GM21390 (cell line): Measurements from ENCODE around the gene DALRD3.

Experiments
- ATAC-seq: cut with Tn5 transposase; IDR thresholded peaks from one replicate; pipeline ENCODE4 v1.9.1; 2021; ENCODE audit not compliant: unreplicated experiment

The DALRD3 gene

GRCh38 chr3:48982686-48983085 lies 35.7 kb downstream of the DALRD3 start:
- no peak for ATAC-seq

- ATAC-seq, result no peak
These were observed 36.4 kb downstream of the DALRD3 start for GRCh38 chr3:48982016-48982415.

DNA sequence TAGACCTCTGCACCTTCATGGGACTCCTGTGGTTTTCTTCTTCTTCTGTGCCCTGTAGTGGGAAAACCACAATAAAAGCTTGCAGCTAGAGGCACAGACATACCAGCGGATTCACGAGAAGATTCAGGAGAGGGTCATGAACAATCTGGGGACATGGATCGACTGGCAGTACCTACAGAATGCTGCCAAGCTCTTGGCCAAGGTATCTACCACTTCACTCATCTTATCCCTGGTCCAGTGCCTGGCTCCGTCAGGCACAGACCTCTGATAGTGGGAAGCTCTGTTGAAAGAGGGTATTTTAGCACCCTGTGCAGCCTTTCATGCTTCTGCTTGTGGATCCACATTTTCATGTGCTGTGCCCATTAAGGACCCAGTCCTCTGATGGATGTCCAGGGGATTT lies 38.1 kb downstream of the DALRD3 start:
- no peak for ATAC-seq

DNA sequence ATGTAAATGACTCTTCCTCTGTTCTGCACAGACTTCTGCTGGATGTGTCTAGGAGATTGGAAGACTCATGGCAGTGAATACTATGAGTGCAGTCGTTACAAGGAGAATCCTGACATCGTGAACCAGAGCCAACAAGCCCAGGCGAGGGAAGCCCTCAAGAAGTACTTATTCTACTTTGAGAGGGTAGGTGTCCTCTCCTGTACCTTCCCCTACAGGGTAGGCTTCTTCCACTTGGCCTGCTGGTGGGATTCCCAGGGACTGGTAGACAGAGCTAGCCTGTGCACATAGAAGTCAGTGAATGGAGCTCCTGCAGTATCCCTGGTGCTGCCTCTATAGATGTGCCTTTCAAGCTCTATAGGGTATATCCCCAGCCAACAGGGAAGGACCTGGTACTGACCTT lies 38.9 kb downstream of the DALRD3 start:
- ATAC-seq, result no peak

DNA sequence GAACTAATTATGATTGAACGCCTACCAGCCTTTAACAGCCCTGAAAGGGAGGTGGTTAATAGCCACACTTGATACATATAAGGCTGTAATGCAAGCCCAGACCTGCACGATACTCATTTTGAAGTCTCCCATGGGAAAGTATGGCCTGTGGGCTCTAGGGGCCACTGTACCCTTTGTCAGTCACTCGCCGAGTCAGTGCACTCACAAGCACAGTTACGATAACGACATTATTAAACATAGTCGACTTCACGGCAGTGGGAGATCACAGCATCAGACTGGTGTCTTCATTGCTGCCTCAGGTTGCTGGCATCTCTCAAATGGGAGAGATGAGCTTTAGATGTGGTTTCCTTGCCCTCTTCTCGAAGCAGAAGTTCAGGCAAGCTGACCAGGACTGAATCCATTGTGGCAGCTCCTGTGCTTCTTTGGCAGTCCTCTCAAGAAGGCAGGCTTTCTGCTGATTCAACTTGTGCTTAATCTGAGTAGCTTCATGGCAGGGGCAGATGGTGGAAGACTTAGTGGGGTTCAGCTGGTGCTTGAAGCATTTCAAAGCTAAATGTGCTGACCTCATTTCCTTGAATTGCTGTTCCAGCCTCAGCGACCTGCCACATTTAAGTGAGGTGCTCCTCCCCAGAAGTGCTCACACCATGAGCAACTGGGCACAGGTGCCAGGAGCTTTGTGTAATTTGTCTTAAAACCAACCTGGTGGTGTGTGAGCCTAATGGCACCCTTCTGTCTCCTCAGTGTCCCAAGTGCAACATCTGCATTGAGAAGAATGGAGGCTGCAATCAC lies 44.1 kb downstream of the DALRD3 start:
- ATAC-seq, result no peak

GRCh38 chr3:48970586-48970985 lies 47.8 kb downstream of the DALRD3 start:
- no peak for ATAC-seq

DNA sequence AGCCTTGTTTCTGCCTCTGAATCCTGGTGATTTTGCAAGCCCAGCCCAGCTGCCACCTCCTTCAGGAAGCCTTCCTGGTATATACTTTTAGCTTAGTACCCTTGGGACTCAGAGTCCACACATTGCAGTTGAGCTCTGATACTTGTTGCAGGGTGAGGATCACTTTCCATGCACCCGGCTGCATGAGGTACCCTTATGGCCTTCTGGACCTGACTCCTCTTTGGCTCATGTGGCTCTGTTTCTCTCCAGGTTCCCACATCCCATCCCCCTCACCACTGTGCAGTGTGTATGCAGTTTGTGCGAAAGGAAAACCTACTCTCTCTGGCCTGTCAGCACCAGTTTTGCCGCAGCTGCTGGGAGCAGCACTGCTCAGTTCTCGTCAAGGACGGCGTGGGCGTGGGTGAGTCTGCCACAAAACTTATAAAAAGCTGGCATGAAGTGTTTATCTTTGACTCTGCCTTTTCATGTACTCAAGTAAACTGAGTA lies 51.5 kb downstream of the DALRD3 start:
- ATAC-seq, result no peak

DNA sequence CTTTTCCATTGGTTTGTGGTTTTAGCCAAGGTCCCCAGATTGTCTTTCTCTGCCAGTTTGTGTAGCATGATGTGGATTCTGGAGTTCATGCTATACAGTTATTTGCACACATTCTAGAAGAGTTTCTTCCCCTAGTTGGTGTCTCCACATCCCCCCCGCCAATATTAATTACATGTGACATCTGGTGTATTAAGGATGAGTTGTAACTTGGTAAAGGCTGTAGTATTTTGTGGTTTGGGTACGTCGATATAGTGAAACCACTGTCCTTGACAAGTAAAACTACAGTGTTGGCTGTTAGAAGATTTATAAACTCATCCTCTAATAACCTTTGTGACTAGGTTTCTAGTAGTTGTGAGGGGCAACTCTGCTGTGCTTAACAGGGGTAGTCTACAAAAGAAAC lies 52.0 kb downstream of the DALRD3 start:
- no peak for ATAC-seq
